NCI-H128 (cell line): Measurements from ENCODE around the gene GNAS.
"Not testable (repeated sequence)": the region's sequence is repeated elsewhere in the genome, so short reads cannot be mapped to it uniquely, and the experiment has no call there.

ENCODE experiments used
- DNase-seq: peaks from one replicate; lab custom pipeline; 2025; ENCODE audit not compliant: unreplicated experiment; lab: John Stamatoyannopoulos, UW

Gene GNAS

GRCh38 chr20:58922036-58922435, 69.5 kb downstream of the GNAS start:
- DNase-seq = no peak

DNA sequence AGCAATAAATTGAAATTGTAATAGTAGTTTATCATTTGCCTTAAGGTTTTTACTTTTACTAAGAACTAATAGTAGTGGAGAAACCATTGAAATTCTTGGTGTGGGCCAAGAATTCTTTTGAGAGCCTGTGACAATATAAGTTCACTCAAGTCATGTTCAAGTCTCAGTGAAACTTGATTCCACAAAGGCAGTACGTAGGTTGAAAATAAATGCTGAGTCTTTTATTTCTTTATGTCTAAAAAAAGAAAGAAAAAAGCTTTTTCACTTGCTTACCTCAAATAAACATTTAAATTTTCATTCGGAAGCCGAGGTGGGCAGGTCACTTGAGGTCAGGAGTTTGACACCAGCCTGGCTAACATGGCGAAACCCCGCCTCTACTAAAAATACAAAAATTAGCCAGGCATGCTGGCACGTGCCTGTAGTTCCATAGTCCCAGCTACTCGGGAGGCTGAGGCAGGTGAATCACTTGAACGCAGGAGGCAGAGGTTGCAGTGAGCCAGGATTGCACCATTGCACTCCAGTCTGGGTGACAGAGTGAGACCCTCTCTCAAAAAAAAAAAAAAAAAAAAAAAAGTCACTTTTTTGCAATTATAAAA, 70.7 kb downstream of the GNAS start:
- DNase-seq = no peak

DNA sequence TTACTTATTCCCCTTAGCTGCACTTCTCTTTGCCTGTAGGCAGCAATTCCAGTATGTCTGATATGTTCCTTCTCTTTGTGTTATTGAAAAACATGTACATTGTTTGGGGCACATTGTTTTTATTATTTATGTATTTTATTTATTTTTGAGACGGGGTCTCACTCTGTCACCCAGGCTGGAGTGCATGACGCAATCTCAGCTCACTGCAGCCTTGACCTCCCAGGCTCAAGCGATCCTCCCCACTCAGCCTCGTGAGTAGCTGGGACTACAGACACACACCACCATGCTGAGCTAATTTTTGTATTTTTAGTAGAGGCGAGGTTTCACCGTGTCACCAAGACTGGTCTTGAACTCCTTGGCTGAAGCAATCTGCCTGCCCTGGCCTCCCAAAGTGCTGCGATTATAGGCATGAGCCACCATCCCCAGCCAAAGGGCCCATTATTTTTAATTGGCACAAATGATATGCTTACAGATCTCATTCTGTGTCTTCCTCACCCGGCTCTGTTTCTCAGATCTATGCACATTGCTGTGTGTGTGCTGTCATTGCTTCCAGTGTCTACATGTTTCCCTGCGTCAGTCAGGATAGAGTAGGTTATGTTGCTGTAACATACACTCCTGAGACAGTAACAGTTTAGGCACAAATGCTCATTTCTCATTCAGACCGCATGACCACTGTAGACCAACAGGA, 74.4 kb downstream of the GNAS start:
- DNase-seq = no peak

GRCh38 chr20:58927490-58928061, 75.1 kb downstream of the GNAS start:
- DNase-seq = no peak

GRCh38 chr20:58930496-58930895, 78.0 kb downstream of the GNAS start:
- DNase-seq = no peak

DNA sequence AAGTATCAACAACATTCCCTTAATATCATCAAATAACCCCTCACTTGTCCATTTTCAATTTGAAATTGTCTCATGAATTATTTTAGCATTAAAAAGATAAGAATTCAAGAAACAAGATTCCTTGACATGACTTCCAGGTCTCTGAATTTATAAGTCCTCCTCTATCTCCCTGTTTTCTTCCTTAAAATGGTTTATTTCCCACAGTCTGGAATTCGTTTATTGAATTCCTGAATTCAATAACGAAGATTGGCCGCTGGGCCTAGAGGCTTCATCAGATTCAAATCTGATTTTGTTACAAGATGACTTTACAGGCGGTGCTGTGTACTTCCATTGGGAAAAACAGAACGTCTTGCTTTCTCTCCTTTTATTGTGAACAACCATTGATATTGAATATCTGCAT, 79.7 kb downstream of the GNAS start:
- no peak for DNase-seq

DNA sequence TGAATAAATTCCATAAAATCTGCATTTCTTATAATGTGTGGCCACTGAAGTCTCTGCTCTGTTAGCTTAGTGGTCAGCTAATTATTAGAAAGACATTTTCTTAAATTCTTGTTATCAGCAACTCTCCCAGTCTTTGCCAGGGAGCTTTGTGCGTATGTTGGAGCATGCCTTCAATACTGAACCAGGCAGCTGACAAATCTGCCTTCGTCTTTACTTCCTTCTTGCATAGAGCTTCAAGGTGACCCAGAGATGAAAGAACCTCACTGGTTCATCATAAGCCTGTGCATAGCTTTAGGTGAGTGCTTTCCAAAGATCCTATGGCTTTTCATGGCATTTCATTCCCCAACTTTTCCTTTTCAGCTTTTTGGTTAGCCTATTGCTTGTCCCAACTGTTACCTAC, 85.6 kb downstream of the GNAS start:
- DNase-seq = no peak

- no peak for DNase-seq
These were observed 86.0 kb downstream of the GNAS start for GRCh38 chr20:58938541-58938940.

DNA sequence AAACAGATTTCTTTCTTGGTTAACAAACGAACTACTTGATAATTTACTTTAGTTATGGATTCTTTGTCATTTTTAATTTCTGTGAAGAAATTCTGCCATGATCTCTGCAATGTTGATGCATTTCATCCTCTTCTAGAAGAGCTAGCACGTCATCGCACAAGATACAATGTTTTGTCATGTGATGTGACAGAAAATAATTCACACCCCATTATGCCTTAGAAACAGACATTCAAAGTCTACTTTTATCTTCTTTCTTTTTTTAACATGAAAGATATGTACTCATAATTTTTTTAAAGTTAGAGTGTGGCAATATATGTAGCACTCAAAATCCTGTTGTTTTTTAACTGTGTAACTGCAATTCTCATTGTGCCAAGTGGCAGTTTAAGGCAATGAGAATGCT, 89.0 kb downstream of the GNAS start:
- DNase-seq = no peak

DNA sequence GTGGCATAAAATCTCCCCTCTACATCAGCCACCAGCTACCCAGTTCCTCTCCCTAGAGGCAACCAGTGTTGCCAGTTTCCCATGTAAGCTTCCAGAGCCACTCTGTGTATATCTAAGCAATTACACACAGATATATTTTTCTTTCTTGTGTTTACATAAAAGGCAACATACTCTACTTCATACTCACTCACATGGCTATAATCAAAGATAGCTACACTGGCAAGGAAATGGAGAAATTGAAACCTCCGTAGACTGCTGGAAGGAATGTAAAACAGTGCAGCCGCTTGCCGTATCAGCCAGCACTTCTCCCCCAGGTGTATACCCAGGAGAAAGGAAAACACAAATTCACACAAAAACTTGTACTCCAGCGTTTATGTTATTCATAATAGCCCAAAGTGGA, 90.0 kb downstream of the GNAS start:
- no peak for DNase-seq

- no peak for DNase-seq
These were observed 92.1 kb downstream of the GNAS start for GRCh38 chr20:58944610-58945009.

- DNase-seq = no peak
These were observed 93.6 kb downstream of the GNAS start for GRCh38 chr20:58945965-58946631.

DNA sequence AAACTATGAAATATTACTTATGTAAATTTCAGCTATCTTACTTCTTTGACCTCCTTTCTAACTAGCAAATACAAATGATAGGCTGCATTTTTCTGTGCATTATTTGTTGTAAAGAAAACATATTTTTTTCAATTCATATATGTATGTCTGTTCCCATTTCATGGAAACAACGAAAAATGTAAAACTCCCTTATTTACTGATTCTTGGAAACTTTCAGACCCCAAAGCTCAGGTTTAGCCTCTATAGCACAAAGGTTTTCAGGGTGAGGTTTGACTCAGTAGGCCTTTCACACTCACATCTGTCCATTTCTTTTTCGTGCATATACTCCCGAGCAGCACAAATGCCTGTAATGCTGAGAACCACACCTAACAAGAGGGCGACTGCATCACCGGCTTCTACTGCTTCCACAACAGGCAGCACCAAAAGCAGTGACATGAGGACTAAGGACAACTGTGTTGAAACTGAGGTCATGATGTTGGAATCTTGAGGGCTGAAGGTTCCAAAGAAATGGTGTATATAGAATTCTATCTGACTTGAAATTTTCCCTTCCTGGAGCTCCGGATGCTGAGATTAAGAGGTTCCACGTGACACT, 95.4 kb downstream of the GNAS start:
- DNase-seq = not testable (repeated sequence)

- no peak for DNase-seq
These were observed 98.1 kb downstream of the GNAS start for GRCh38 chr20:58950603-58951002.

GRCh38 chr20:58953050-58953449, 100.5 kb downstream of the GNAS start:
- DNase-seq = no peak

DNA sequence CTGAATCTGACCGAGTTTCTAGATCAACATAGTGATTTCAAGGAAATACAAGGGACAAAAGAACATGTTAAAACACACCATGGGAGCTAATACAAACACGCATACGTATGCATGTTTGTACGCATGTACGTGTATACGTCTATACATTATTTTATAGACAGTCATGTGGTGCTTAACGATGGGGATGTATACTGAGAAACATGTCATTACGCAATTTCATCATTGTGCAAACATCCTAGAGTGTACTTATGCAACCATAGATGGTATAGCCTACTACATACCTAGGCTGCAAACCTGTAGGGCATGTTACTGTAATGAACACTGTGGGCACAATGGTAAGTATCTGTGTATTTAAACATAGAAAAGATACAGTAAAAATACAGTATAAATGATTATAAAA, 103.6 kb downstream of the GNAS start:
- no peak for DNase-seq

- DNase-seq = no peak
These were observed 107.1 kb downstream of the GNAS start for GRCh38 chr20:58959652-58960051.
